Right atrium auricular region (tissue), 2 donors: ENCODE results near the gene MGAT3. TPM values are rescaled to one million over a fixed set of nuclear protein-coding genes. Genes with fewer than 3 reads are reported as not detected.
A peak's percentile ranks its signal among the peaks of the same experiment; 100 is the strongest.

ENCODE experiments used
- DNase-seq: peaks from one replicate; pipeline ENCODE4 v3.0.0-alpha.2; 2019; ENCODE audit warnings: low spot score
- H3K27ac ChIP-seq, 2 donors: fragments of 200-600 bp; sonication (generic); 1 replicate in 1 of 2; 2 replicates in 1 of 2; pipeline ENCODE4 v1.5.1; 2016 to 2019
- H3K27me3 ChIP-seq, 2 donors: fragments of 200-600 bp; sonication (generic); one replicate each; pipeline versions ENCODE4 v1.5.1 to v1.6.0; 2017 to 2019
- H3K36me3 ChIP-seq: fragments of 200-600 bp; sonication (generic); one replicate; pipeline ENCODE4 v1.5.1; 2016
- H3K4me1 ChIP-seq, 2 donors: fragments of 200-600 bp; sonication (generic); one replicate each; pipeline versions ENCODE4 v1.5.1 to v1.6.0; 2017 to 2019
- H3K4me3 ChIP-seq, 2 donors: fragments of 200-600 bp; sonication (generic); 1 replicate in 1 of 2; 2 replicates in 1 of 2; pipeline ENCODE4 v1.5.1; 2017 to 2019; ENCODE audit warnings: mild to moderate bottlenecking in 1 of 2, moderate library complexity in 1 of 2
- H3K9me3 ChIP-seq, 2 donors: fragments of 200-600 bp; sonication (generic); one replicate each; pipeline ENCODE4 v1.5.1; 2019
- total RNA-seq, 2 donors: library from RNA; depleted of rRNA; stranded (reverse); fragments of >200 nt; gene quantifications; one replicate each; pipeline ENCODE4 v1.1.0, GENCODE V29; 2016
- TF ChIP-seq, protein P1 (sequence below), 2 donors: fragments of 200-600 bp; sonication (generic); IDR thresholded peaks; one replicate each; pipeline ENCODE4 v1.5.1; 2019; ENCODE audit warnings: antibody characterized with exemption in 2 of 2

Gene MGAT3
- total RNA-seq, 2 donors from 2014 or later: 2.9 to 11.3 TPM

DNA sequence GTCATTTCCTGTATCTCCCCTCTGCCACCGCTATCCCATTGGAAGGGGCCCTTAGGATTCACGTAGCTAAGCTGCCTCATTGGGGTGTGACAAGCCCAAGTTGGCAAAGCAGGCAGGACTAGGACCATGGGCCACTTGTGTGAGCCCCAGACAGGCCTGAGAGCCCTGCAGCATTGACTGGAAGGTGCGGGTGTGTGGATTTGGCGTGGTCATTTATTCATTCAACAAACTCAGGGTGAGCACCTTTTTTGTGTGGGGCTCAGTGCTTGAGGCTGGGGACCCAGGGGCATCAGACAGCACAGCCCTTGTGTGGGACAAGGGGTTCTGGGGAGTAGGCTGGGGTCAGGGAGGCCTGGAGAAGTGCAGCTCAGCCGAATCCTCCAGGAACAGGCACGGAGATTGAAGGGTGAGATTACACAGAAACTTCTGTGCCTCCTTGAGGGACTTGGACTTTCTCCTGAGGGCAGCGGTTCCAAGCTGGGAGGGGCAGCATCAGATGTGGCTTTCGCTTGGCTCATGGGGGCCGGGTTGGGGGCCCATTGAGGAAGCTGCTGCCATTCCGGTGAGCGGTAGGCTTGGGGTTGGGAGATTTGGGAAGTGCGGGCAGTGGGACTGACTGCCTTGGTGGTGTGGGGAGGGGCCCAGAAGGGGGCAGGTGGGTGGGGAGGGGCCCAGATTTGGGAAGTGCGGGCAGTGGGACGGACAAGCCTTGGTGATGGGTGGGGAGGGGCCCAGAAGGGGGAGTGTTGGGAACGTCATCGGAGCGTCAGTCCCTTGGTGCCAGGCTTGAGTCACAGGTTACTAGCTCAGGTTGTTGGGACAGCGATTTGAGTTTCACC is 11.9 kb downstream of the MGAT3 start:
- Histone ChIP-seq H3K9me3 (no peaks in the 10 kb centered on the region), H3K4me1 (peaks cover 0 to 66% of the 10 kb centered on the region in 2 donors), H3K4me3 (no peak overlapping the region), H3K27me3 (no peaks in the 10 kb centered on the region), H3K27ac (no peak overlapping the region), H3K36me3 (no peaks in the 10 kb centered on the region)
- DNase-seq: no peak
- TF ChIP-seq, protein P1, sequence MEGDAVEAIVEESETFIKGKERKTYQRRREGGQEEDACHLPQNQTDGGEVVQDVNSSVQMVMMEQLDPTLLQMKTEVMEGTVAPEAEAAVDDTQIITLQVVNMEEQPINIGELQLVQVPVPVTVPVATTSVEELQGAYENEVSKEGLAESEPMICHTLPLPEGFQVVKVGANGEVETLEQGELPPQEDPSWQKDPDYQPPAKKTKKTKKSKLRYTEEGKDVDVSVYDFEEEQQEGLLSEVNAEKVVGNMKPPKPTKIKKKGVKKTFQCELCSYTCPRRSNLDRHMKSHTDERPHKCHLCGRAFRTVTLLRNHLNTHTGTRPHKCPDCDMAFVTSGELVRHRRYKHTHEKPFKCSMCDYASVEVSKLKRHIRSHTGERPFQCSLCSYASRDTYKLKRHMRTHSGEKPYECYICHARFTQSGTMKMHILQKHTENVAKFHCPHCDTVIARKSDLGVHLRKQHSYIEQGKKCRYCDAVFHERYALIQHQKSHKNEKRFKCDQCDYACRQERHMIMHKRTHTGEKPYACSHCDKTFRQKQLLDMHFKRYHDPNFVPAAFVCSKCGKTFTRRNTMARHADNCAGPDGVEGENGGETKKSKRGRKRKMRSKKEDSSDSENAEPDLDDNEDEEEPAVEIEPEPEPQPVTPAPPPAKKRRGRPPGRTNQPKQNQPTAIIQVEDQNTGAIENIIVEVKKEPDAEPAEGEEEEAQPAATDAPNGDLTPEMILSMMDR (IDR thresholded peaks at IDR 0.05): no peak

DNA sequence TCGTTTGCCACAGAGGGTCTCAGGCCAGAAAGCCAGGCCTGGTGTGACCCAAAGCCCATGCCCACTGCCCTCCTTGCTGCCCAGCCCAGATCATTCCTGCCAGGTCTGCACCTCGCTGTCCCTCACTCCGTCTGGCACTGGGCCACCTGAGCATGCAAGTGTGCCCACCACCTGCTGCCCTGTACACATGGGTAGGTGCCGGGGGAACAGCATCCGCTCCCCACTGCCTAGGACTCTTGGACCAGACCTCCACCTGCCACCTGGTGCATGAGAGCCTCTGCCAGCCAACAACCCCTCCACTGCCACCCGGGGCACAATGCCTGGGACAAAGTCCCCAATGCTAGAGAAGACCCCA is 12.5 kb downstream of the MGAT3 start:
- H3K36me3 ChIP-seq: no peaks in the 10 kb centered on the region
- H3K4me3 ChIP-seq: no peak overlapping the region
- H3K27me3 ChIP-seq: no peaks in the 10 kb centered on the region
- DNase-seq: no peak
- TF ChIP-seq, protein P1 (IDR thresholded peaks at IDR 0.05): no peak
- H3K27ac ChIP-seq: peak overlapping the region in 1 of 2 donors; percentile 64
- no peaks in the 10 kb centered on the region for H3K9me3 ChIP-seq
- H3K4me1 ChIP-seq: peaks cover 0 to 66% of the 10 kb centered on the region in 2 donors

DNA sequence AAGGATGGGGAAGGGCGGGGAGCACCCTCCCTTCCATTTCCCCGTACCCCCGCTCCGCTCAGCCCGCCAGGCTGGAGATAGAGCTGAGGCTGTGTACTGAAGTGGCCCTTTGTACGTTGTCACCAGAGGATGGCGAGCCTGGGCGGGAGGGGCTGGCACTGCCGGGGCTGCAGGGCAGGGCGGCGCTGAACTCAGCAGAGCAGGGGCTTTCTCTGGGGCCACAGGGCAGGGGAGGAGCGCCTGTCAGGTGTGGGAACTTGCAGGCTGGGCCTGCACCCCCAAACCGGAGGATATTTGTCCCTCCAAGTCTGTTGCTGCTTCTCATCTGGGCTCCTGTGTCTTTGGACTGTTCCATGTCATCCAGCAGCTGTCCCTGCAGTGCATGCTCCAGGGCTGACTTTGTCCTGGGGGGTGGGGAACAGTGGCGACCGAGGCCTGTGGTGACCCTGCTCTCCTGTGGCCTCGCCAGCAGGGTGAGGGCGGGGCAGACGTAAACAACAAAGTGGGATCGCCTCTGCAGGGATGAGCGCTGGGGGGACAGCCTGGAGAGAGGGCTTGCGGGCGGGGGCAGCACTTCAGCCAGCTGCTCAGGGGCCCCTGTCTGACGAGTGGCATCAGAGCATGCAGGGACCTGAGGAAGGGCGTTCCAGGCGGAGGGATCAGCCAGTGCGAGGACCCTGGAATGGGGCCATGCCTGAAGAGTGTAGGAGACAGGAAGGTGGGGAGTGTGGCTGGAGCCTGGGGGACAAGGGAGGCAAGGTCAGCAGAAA is 13.1 kb downstream of the MGAT3 start:
- Histone ChIP-seq H3K27ac (peak overlapping the region; percentile 48 to 64), H3K27me3 (no peaks in the 10 kb centered on the region), H3K4me1 (peaks cover 0 to 67% of the 10 kb centered on the region in 2 donors), H3K36me3 (no peaks in the 10 kb centered on the region), H3K9me3 (no peaks in the 10 kb centered on the region), H3K4me3 (no peak overlapping the region)
- TF ChIP-seq, protein P1 (IDR thresholded peaks at IDR 0.05): no peak
- DNase-seq: no peak

DNA sequence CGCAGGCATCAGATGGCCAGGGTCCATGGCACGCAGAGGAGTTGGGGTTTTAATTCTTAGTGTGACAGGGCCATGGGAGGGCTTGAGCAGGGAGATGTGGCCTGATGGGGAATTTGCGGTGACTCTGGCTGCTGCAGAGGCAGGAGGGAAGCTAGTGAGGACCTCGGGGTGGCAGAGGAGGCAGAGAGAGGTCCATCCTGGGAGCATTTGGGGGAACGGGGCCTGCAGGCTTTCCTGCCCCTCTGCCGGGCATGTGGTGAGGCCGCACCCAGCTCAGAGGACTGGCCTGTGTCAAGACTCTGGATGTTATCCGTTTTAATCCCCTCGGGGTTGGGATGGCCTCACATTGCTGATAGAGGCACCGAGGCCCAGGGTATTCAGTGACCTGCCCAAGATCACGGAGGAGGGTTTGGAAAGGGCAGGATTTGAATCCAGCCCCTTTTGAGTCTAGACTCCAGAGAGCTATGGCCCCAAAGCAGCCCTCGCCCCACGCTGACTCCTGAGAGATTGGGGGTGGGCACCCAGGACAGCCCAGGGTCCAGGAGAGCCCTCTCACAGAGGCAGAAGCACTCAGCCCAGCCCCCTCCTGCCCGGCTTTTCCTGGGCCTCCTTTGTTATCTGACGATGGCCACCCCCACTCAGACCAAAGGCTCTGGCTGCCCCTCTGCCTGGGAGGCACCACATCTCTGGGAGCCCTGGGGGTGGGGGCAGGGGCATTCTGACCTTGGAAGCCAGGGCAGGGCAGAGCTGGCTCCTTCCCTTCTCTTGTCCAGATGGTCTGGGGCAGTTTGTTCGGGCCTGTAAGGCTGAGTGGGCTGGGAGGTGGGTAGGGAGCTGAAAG is 13.9 kb downstream of the MGAT3 start:
- DNase-seq: no peak
- Histone ChIP-seq H3K27ac (peak overlapping the region; percentile 48 to 64), H3K27me3 (no peaks in the 10 kb centered on the region), H3K9me3 (no peaks in the 10 kb centered on the region), H3K4me3 (no peak overlapping the region), H3K4me1 (peaks cover 0 to 62% of the 10 kb centered on the region in 2 donors), H3K36me3 (no peaks in the 10 kb centered on the region)
- TF ChIP-seq, protein P1 (IDR thresholded peaks at IDR 0.05): no peak

DNA sequence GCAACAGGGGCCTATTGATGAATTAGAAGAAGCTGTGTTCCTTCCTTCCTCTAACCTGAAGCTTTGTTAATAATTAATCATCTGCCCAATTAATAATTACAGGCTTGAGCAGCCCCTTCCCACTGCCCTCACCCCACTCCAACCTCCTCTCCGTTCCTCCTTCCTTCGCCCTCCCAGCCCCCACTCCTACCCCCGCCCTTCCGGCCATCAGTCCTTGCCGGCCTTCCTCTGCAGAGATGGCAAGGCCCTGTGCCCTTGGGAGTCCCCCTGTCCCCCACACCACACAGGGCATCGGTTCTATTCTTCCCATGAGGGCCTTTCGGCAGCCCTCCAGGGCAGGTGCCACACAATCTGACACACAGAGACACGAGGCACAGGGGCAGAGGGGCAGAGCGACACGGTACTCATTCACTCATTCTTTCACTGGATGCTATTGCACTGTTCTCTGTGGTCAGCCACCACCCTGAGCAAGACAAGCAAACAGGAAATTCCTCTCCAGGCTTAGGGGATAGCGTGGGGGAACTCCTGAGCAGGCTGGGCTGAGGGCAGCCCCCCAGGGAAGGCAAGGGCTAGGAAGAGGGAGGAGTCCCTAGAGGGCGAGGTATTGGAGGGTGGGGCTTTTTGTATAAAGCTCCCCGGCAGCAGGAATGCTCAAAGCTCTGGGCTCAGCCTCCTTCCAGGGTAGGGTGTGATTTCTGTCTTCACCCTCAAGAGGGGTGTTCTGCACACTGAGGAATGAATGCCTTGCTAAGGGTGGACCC is 14.7 kb downstream of the MGAT3 start:
- Histone ChIP-seq H3K4me1 (peaks cover 0 to 55% of the 10 kb centered on the region in 2 donors), H3K9me3 (no peaks in the 10 kb centered on the region), H3K4me3 (no peak overlapping the region), H3K36me3 (no peaks in the 10 kb centered on the region), H3K27ac (peak overlapping the region; percentile 48 to 64), H3K27me3 (no peaks in the 10 kb centered on the region)
- no peak for DNase-seq
- TF ChIP-seq, protein P1 (IDR thresholded peaks at IDR 0.05): no peak
